ENCODE results near the gene NSMF.
"Not testable (repeated sequence)": the region's sequence is repeated elsewhere in the genome, so short reads cannot be mapped to it uniquely, and the experiment has no call there.

NSMF gene

GRCh38 chr9:137474271-137474670 lies 15.1 kb upstream of the NSMF start:
- no peak for DNase-seq

GRCh38 chr9:137470785-137471184 lies 11.7 kb upstream of the NSMF start:
- no peak for DNase-seq

- DNase-seq, result no peak
Observed at GRCh38 chr9:137467896-137468295, 8.8 kb upstream of the NSMF start.

DNA sequence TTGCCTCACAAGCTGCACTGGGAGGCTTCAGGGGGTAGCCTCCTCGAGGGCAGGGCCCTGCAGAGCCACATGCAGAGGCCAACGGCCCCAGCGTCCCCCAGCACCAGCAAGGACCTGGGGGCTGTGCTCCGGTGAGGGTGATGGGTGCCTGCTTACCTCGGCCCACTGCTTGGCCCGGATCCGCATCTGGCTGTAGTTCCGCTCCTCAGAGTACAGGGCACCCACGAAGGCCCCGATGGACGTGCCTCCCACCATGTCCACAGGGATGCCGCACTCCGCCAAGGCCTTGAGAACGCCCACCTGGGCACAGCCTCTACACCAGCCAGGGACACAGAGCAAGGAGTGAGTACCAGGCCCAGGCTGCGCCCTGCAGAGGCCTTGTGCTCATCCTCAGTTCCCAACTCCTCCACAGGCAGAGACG lies 8.0 kb upstream of the NSMF start:
- no peak for DNase-seq

DNA sequence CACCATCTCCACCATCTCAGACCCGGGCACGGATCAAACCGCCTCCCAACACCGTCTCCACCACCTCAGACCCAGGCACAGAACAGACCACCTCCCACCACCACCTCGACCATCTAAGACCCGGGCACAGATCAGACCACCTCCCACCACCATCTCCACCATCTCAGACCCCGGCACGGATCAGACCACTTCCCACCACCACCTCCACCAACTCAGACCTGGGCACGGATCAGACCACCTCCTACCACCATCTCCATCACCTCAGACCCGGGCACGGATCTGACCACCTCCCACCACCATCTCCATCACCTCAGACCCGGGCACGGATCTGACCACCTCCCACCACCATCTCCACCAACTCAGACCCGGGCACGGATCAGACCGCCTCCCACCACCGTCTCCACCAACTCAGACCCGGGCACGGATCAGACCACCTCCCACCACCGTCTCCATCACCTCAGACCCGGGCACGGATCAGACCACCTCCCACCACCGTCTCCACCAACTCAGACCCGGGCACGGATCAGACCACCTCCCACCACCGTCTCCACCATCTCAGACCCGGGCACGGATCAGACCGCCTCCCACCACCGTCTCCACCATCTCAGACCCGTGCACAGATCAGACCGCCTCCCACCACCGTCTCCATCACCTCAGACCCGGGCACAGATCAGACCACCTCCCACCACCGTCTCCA lies 7.4 kb upstream of the NSMF start:
- not testable (repeated sequence) for DNase-seq

GRCh38 chr9:137465720-137466388 lies 6.7 kb upstream of the NSMF start:
- DNase-seq, result no peak

DNA sequence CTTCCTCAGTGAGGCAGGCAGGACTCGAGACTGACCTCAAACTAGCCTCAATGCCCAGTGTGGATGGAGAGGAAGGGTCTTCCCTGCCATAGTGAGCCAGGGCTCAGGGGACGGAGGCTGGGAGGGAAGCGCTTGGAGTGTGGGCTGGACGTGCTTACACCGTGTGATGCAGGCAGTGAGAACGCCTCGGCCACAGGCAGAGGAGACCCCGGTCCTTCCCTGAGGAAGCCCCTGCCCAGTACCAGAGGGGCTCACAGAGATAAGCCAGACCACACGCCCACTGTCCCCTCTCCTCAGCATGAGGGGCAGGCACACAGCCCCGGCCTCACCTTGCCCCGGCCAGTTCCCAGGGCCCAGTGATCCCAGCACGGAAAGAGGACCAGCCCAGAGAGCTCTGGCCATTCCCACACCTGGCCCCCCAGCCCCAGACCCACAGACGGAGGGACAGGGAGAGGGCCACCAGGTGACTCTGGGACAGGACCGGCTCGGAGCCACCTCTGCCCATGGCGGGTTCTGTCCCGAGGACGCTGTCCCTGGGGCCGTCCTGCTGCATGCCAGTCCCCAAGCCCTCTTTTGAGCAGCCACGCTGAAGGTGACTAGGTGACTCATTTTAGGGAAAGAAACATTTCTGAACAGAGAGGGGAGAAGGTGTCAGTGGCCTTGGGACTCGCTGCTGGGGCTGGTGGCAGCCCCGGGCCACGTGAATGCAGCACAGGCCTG lies 6.0 kb upstream of the NSMF start:
- DNase-seq, result no peak

- DNase-seq, result no peak
Observed at GRCh38 chr9:137464291-137464999, 5.3 kb upstream of the NSMF start.

- DNase-seq, result no peak
Observed at GRCh38 chr9:137463931-137464290, 4.8 kb upstream of the NSMF start.

DNA sequence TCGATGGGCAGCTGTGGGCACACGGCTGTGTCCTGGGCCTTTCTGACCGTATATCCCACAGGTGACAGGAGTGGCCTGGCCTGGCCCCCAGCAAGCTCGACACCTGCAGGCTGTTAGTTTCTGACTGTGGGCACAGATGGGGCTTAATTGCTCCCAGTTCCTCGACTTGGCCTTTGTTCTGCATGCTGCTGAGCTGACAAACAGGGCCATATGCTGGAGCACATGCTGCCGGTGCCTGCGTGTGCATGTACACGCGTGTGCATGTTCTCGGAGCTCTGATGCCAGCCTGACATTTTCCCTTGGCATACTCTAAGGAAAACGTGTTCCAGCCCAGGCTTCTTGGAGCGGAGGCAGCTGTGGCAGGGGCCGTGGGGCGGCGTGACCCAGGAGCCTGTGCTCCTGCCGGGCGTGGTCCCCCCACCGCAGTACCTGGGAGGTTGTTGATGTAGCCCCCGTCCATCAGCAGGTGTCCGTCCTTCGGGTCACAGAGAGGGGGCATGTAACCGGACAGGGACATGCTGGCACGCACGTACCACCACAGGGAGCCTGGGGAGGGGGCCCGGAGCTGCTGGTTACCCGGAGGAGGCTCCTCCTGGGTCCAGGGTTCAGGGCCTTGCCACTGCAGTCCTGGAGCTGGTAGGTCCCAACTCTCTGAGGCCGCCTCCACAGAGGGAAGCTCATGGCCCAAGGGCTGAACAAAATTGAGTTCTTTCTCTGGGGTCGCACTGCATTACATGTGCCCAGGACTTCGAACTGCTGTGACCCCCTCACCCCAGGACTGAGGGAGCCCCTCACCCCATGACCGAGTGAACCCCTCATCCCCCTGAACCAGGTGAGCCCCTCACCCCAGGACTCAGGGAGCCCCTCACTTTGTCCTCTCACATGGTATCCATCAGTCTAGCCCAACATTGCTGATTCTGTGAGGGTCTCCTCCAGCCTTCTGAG lies 4.1 kb upstream of the NSMF start:
- DNase-seq, result no peak

DNA sequence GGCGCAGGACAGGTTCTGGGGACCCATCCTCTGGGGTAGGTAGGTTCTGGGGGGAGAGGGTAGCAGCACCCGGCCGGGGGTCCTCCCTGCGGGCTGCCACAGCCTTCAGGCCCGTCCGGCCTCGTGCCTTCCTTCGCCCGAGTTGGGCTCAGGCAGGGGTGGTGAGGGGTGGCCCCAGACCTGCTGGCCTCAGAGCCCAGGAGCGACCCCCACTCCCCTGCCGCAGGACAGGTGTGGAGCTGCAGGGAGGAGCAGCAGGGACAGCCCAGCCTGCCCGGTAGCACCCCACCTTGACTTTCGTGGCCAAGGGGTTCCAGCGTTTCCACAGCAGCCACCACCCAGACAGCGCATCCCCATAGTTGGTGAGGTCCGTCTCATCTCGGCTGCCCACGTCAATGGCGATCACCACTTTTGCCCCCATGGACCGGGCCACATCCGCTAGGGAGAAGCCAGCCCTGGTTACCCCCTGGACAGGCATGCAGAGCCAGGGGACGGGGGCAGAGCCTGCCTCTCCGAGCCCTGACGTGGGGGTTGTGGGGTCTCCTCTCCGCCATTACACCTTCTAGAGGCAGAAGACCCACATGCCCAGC lies 3.4 kb upstream of the NSMF start:
- DNase-seq, result no peak

GRCh38 chr9:137461663-137462395 lies 2.7 kb upstream of the NSMF start:
- DNase-seq, result no peak

- no peak for DNase-seq
Observed at GRCh38 chr9:137461316-137461662, 2.2 kb upstream of the NSMF start.

DNA sequence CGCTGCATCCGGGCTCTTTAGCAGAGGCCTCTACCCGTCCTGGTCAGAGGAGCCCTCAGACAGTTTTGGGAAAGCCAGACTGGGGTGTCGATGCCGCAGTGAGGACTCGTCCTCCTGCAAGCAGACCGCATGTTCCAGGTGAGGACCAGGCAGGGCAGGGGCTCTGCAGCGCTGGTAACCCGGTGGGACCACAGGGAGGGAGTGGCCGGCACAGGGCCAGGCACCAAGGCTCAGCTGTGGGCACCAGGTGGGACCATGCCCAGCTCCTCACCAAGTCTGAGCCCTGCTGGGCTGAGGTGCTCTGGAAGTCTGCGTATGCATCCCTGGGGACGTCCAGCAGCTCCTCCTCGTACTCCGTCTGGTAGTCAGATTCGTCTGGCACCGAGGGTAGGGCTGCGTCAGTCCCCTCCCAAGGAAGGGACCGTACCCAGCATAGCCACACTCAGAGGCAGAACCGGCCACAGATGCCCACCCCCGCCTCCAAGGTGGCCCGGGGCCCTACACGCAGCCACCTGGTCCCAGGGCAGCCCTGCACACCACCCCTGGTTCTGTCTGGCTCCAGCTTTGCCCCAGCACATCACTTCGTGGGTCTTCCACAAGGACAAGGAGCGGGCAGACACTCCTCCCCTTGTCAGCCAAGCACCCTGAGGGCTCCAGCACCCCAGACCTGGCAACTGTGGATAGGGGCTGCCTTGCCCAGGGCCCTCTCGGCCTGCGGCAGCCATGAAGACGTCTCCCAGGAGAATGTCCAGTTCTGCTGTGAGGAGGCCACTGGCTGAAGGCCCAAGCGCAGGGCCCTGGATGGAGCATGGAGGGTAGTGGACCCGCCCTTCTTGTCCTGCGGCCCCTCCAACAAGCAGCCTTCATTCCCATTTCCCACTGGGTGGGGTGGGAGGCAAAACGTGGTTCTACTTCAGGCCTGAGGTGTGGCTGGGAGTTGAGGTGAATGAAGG lies 1.5 kb upstream of the NSMF start:
- DNase-seq, result no peak

GRCh38 chr9:137459601-137460362 lies 648 bp upstream of the NSMF start:
- no peak for DNase-seq

DNA sequence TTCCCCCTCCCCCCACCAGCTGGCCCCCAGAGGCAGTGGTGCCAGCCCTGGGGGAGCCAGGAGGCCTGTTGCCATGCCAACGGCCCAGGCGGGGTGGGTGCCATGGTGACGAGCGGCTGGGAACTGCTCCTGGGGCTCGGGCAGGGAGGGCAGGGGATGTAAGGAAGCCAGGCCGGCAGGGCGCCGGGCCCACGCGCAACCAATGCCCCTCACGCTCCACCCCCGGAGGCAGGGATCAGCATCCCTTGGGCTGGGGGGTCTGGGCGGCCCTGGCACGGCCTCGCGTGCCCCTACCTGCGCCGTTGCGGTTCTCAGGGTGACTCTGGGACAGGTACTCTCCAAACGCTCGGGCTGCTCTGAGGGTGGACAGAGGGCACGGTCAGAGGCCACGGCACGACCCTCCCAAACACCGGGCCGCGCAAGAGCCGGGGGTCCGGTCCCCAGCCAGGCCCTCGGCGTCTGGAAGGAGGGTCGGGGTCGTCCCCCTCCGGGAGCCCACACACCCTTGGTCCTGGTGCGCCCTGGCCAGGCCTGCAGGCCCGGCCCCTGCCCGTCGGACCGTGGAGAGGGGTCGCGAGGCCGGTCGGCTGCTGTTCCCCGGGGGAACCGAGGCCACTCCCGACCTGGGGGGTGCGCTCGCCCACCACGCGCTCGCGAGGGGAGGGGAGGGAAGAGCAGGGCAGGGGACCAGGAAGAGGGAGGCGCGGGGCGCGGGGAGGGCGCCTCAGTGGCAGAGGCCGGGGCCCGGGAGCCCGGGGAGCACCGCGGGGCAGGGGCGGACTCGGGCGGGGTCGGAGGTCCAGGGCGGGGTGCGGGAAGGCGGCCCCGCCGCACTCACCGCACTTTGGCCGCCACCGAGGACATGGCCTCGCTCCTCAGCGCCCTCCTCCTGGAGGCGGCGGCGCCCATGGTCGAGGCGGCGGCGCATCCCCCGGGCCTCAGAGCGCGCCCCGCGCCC lies 661 bp downstream of the NSMF start:
- peak; percentile 43 to 62 for DNase-seq

DNA sequence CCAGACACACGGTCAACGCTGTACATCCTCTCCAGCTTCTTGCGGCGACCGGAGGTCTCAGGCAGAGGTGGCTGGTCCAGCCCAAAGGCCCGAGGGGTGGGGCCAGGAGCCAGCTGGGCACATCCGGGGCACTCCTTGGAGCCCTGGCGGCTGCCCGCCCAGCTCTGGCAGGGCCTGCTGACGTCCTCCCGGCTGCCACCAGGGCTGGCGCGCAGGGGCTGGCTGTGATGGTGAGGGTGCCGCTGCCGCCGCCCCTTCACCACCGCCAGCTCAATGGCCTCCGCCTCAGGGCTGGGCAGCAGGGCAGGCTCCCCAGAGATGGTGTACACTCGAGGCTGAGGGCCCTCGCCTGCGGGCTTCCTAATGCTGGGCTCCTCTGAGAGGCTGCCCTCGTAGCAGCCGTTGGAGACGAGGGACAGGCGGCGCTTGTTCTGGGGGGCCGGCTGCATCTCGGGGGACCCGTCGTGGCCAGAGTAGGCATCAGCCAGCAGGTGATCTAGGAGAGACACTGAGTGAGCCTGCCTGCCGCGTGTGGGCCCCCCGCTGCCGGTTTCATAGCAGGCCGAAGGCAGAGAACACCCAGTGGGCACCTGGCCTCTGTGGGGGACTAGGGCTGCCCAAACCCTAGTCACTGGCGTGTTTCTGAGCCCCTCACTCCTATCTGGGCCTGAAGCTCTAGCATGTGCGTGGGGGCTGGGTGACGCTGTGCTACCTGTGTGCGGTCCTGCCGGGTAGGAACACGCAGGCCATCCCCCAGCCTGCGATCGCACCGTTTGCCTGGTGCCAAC lies 1.5 kb downstream of the NSMF start:
- DNase-seq, result peak in 1 of 2 experiments; percentile 23
